Prostate gland (tissue), 2 donors: ENCODE measurements around the gene AFF1. TPM values are rescaled to one million over a fixed set of nuclear protein-coding genes. Genes with fewer than 3 reads are reported as not detected.
A peak's percentile ranks its signal among the peaks of the same experiment; 100 is the strongest.
"Not testable (repeated sequence)": the region's sequence is repeated elsewhere in the genome, so short reads cannot be mapped to it uniquely, and the experiment has no call there.

ENCODE experiments used
- DNase-seq: peaks from one replicate; pipeline ENCODE4 v3.0.0-alpha.2; 2019; ENCODE audit warnings: low spot score
- H3K27ac ChIP-seq, 2 donors: fragments of 200-600 bp; sonication (generic); 2 replicates each; pipeline ENCODE4 v1.5.1; 2017 to 2019
- H3K27me3 ChIP-seq: fragments of 200-600 bp; sonication (generic); replicated peaks from 2 replicates; pipeline ENCODE4 v1.5.1; 2019; ENCODE audit not compliant: insufficient read depth
- H3K36me3 ChIP-seq, 2 donors: fragments of 200-600 bp; sonication (generic); 1 replicate in 1 of 2; 2 replicates in 1 of 2; pipeline versions ENCODE4 v1.5.1 to v1.8.1; 2017 to 2019
- H3K4me1 ChIP-seq: fragments of 200-600 bp; sonication (generic); replicated peaks from 2 replicates; pipeline ENCODE4 v1.5.1; 2019
- H3K4me3 ChIP-seq, 2 donors: fragments of 200-600 bp; sonication (generic); 2 replicates each; pipeline ENCODE4 v1.5.1; 2017 to 2019
- H3K9me3 ChIP-seq: fragments of 200-600 bp; sonication (generic); 2 replicates; pipeline ENCODE4 v1.5.1; 2017
- POLR2A ChIP-seq: fragments of 450-650 bp; IDR thresholded peaks from one replicate; pipeline ENCODE4 v1.6.1; 2016; ENCODE audit warnings: antibody characterized with exemption, mild to moderate bottlenecking
- POLR2AphosphoS5 ChIP-seq: sonication (generic); formaldehyde crosslinking; IDR thresholded peaks from one replicate; pipeline ENCODE4 v1.6.1; 2017; ENCODE audit warnings: antibody characterized with exemption
- WGBS: methylation state at CpG from one replicate; pipeline ENCODE4 v1.1.5; 2018; 5-methylcytosine and 5-hydroxymethylcytosine counted together
- intact Hi-C: fragments of 100-400 bp; cut with DNase I; formaldehyde crosslinking; loops from one replicate; pipeline ENCODE4 v1.14.2; 2022
- total RNA-seq, 2 donors: library from RNA; depleted of rRNA; stranded (reverse); fragments of >200 nt; gene quantifications; one replicate each; pipeline ENCODE4 v1.1.0, GENCODE V29; 2016
- TF ChIP-seq, protein P1 (sequence below), 4 experiments: fragments of 200-600 bp in 2 of 4; fragments of 450-650 bp in 2 of 4; sonication (generic) in 2 of 4; IDR thresholded peaks; 1 replicate in 3 of 4; 2 replicates in 1 of 4; pipeline ENCODE4 v1.5.1; 2016 to 2019; ENCODE audit warnings: antibody characterized with exemption in 4 of 4, mild to moderate bottlenecking in 2 of 4, moderate library complexity in 2 of 4

Gene AFF1
- total RNA-seq, 2 donors from 2014 or later, result 69.7 to 92.5 TPM

DNA sequence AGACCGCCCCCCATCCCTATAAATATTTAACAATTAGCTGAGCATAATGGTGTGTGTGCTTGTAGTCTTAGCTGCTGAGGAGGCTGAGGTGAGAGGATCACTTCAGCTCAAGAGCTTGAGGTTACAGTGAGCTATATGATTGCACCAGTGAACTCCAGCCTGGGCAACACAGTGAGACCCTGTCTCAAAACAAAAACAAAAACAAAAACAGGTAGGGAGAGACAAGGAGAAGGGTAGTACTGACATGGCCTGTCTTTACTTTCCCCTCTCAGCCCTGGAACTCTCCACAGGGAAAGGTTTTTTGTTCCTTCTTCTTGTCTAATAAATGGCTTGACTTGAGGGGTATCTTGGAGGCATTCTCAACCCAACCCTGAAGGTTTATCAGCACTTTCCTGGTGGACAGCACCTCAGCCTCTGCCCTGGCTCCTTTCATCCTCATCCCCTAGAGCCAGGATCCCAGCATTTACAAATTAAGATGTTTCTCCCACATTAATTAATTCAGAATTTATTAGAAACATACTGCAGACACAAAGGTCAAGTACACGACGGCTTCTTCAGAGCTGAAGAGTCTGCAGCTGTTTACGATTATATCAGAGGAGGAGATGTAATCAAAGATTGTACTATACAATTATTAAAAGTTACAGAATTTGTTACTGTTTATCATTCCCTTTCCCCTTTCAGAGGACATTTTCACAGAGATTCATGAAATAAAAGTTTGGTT lies 131.8 kb downstream of the AFF1 start:
- H3K9me3 ChIP-seq, result no peaks in the 10 kb centered on the region
- TF ChIP-seq POLR2A, result no peak
- TF ChIP-seq, protein P1, sequence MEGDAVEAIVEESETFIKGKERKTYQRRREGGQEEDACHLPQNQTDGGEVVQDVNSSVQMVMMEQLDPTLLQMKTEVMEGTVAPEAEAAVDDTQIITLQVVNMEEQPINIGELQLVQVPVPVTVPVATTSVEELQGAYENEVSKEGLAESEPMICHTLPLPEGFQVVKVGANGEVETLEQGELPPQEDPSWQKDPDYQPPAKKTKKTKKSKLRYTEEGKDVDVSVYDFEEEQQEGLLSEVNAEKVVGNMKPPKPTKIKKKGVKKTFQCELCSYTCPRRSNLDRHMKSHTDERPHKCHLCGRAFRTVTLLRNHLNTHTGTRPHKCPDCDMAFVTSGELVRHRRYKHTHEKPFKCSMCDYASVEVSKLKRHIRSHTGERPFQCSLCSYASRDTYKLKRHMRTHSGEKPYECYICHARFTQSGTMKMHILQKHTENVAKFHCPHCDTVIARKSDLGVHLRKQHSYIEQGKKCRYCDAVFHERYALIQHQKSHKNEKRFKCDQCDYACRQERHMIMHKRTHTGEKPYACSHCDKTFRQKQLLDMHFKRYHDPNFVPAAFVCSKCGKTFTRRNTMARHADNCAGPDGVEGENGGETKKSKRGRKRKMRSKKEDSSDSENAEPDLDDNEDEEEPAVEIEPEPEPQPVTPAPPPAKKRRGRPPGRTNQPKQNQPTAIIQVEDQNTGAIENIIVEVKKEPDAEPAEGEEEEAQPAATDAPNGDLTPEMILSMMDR (IDR thresholded peaks at IDR 0.05), result no peak
- no peak for TF ChIP-seq POLR2AphosphoS5

GRCh38 chr4:87067124-87067885 lies 132.5 kb downstream of the AFF1 start:
- intact Hi-C loops, result no loop called here
- TF ChIP-seq, protein P1 (IDR thresholded peaks at IDR 0.05), result no peak
- TF ChIP-seq POLR2A, result no peak
- TF ChIP-seq POLR2AphosphoS5, result no peak
- no peak overlapping the region for H3K4me3 ChIP-seq
- no peaks in the 10 kb centered on the region for H3K9me3 ChIP-seq
- H3K36me3 ChIP-seq, result no peaks in the 10 kb centered on the region
- no peaks in the 10 kb centered on the region for H3K27me3 ChIP-seq
- no peak for DNase-seq
- H3K4me1 ChIP-seq, result peaks cover 12% of the 10 kb centered on the region
- WGBS, result 39% methylated on average over 2 of the region's 2 CpGs
- H3K27ac ChIP-seq, result no peak overlapping the region

More for the DNA sequence above, 131.8 kb downstream of the AFF1 start:
- H3K4me3 ChIP-seq, result no peak overlapping the region
- no peaks in the 10 kb centered on the region for H3K36me3 ChIP-seq
- WGBS, result 74% methylated on average over 4 of the region's 4 CpGs
- intact Hi-C loops, result no loop called here
- H3K27me3 ChIP-seq, result no peaks in the 10 kb centered on the region
- peaks cover 8% of the 10 kb centered on the region for H3K4me1 ChIP-seq
- DNase-seq, result no peak
- no peak overlapping the region for H3K27ac ChIP-seq

DNA sequence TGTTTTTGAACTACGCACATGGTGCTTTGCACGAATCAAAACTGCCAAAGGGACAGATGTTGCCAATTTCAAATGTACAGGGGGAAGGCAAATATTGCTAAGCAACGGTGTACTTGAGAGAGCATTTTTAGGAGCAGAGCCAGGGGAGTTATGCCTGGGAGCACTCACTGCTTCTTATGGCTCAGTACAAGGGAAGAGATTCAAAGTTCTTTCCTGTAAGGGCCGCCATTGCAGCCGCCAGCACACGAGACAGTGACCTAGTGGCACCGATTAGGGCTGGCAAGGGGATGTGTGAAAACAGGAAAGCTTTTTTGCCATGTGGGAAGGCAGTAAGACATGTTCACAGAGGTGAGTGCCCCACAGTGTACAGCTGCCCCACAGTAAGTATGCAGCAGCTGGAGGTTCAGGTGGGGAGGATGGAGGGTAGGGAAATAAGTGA lies 133.8 kb downstream of the AFF1 start:
- H3K4me1 ChIP-seq, result peaks cover 12% of the 10 kb centered on the region
- H3K27me3 ChIP-seq, result no peaks in the 10 kb centered on the region
- DNase-seq, result no peak
- H3K9me3 ChIP-seq, result no peaks in the 10 kb centered on the region
- no peak for TF ChIP-seq POLR2A
- intact Hi-C loops, result no loop called here
- no peak overlapping the region for H3K4me3 ChIP-seq
- H3K27ac ChIP-seq, result peak overlapping the region in 1 of 2 donors; percentile 34
- 34% methylated on average over 7 of the region's 7 CpGs for WGBS
- no peaks in the 10 kb centered on the region for H3K36me3 ChIP-seq

- no peak overlapping the region for H3K27ac ChIP-seq
- intact Hi-C loops, result no loop called here
- no peaks in the 10 kb centered on the region for H3K9me3 ChIP-seq
- TF ChIP-seq, protein P1 (IDR thresholded peaks at IDR 0.05), result no peak
- TF ChIP-seq POLR2A (no peak), POLR2AphosphoS5 (no peak)
- H3K36me3 ChIP-seq, result no peaks in the 10 kb centered on the region
- no peak for DNase-seq
- WGBS, result 66% methylated on average over 3 of the region's 3 CpGs
- H3K4me1 ChIP-seq, result peaks cover 14% of the 10 kb centered on the region
- H3K4me3 ChIP-seq, result no peak overlapping the region
- H3K27me3 ChIP-seq, result no peaks in the 10 kb centered on the region
Observed at GRCh38 chr4:87069037-87069742, 134.4 kb downstream of the AFF1 start.

- TF ChIP-seq, protein P1 (IDR thresholded peaks at IDR 0.05), result no peak
- TF ChIP-seq POLR2A (no peak), POLR2AphosphoS5 (no peak)
- H3K4me3 ChIP-seq, result no peak overlapping the region
- H3K4me1 ChIP-seq, result peaks cover 22% of the 10 kb centered on the region
- intact Hi-C loops, result no loop called here
- peak overlapping the region in 1 of 2 donors; percentile 33 for H3K27ac ChIP-seq
- no peak for DNase-seq
- 63% methylated on average over 3 of the region's 3 CpGs for WGBS
- no peaks in the 10 kb centered on the region for H3K27me3 ChIP-seq
- H3K36me3 ChIP-seq, result no peaks in the 10 kb centered on the region
- no peaks in the 10 kb centered on the region for H3K9me3 ChIP-seq
Observed at GRCh38 chr4:87071401-87071800, 136.6 kb downstream of the AFF1 start.

- H3K9me3 ChIP-seq, H3K27me3 ChIP-seq, DNase-seq, H3K4me3 ChIP-seq, intact Hi-C loops, H3K36me3 ChIP-seq: not testable (repeated sequence)
- 88% methylated on average over 10 of the region's 10 CpGs for WGBS
- peaks cover 22% of the 10 kb centered on the region for H3K4me1 ChIP-seq
- peak overlapping the region in 1 of 2 donors; percentile 53 for H3K27ac ChIP-seq
Observed at GRCh38 chr4:87072545-87072944, 137.7 kb downstream of the AFF1 start.
